Measurements from ENCODE around the gene ACTRT3.
"Not testable (repeated sequence)": the region's sequence is repeated elsewhere in the genome, so short reads cannot be mapped to it uniquely, and the experiment has no call there.

Gene ACTRT3

GRCh38 chr3:169750665-169751064 lies 18.7 kb downstream of the ACTRT3 start:
- no peak overlapping the region for H3K4me3 ChIP-seq (ENCODE audit: low read depth, low read length)
- H3K9ac ChIP-seq (ENCODE audit: low read length), result no peak overlapping the region
- no peaks in the 10 kb centered on the region; the same call in 1 of the 2 replicates for H3K27me3 ChIP-seq (ENCODE audit: control insufficient read depth, insufficient read depth, low read length)
- H3K9me3 ChIP-seq (ENCODE audit: control insufficient read depth, insufficient read depth, low read depth, low read length), result no peaks in the 10 kb centered on the region
- H3K36me3 ChIP-seq (ENCODE audit: control insufficient read depth, insufficient read depth, low read length), result no peaks in the 10 kb centered on the region
- H3K27ac ChIP-seq (ENCODE audit: low read depth, low read length), result no peak overlapping the region
- H3K4me1 ChIP-seq (ENCODE audit: control insufficient read depth, insufficient read depth, low read length), result 0 out of 2 replicates have a peak, but pooled peaks cover 2% of the 10 kb centered on the region

DNA sequence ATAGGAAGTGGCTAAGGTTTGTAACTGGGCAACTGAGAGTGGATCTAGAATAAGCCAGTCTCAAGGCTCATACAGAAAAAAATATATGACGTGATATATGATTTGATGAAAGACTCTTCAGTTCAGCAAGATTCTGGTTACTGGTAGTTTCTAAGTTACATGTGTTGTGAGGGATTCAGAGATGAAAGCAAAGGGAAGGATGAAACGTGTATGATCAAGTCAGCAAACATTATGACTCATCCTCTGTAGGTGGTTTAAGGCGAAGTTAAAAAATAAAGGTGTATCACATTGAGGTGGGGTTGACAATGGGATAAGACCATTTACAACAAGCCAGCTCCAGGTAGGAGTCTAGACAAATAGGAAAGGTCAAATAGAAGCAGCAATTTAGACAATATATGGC lies 20.7 kb downstream of the ACTRT3 start:
- Histone ChIP-seq H3K27ac (ENCODE audit: low read depth, low read length) (no peak overlapping the region), H3K4me1 (ENCODE audit: control insufficient read depth, insufficient read depth, low read length) (peaks cover 11% of the 10 kb centered on the region), H3K9me3 (ENCODE audit: control insufficient read depth, insufficient read depth, low read depth, low read length) (no peaks in the 10 kb centered on the region), H3K4me3 (ENCODE audit: low read depth, low read length) (no peak overlapping the region), H3K9ac (ENCODE audit: low read length) (no peak overlapping the region), H3K36me3 (ENCODE audit: control insufficient read depth, insufficient read depth, low read length) (no peaks in the 10 kb centered on the region), H3K27me3 (ENCODE audit: control insufficient read depth, insufficient read depth, low read length) (no peaks in the 10 kb centered on the region; the same call in 1 of the 2 replicates)

DNA sequence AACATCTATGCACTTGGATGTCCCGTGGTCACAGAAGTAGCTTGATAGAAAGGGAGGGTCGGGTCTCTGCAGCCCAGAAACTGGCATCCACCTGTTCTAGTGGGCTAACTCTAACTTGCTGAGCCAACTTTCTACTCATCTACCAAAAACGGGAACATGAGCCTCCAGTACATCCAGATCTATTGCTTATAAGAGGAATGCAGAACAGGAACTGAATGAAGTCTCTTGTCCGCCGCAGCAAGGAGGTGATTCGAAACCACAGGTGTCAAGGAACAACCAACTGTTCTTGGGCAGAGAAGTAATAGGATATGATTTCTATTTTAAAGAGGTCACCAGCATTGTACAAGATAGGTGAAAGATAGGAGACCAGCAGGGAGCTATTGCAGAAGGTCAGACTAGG lies 22.4 kb downstream of the ACTRT3 start:
- Histone ChIP-seq H3K9ac (ENCODE audit: low read length) (no peak overlapping the region), H3K27me3 (ENCODE audit: control insufficient read depth, insufficient read depth, low read length) (no peaks in the 10 kb centered on the region; the same call in 1 of the 2 replicates), H3K4me3 (ENCODE audit: low read depth, low read length) (no peak overlapping the region), H3K4me1 (ENCODE audit: control insufficient read depth, insufficient read depth, low read length) (peaks cover 14% of the 10 kb centered on the region), H3K27ac (ENCODE audit: low read depth, low read length) (no peak overlapping the region), H3K36me3 (ENCODE audit: control insufficient read depth, insufficient read depth, low read length) (no peaks in the 10 kb centered on the region), H3K9me3 (ENCODE audit: control insufficient read depth, insufficient read depth, low read depth, low read length) (no peaks in the 10 kb centered on the region)

DNA sequence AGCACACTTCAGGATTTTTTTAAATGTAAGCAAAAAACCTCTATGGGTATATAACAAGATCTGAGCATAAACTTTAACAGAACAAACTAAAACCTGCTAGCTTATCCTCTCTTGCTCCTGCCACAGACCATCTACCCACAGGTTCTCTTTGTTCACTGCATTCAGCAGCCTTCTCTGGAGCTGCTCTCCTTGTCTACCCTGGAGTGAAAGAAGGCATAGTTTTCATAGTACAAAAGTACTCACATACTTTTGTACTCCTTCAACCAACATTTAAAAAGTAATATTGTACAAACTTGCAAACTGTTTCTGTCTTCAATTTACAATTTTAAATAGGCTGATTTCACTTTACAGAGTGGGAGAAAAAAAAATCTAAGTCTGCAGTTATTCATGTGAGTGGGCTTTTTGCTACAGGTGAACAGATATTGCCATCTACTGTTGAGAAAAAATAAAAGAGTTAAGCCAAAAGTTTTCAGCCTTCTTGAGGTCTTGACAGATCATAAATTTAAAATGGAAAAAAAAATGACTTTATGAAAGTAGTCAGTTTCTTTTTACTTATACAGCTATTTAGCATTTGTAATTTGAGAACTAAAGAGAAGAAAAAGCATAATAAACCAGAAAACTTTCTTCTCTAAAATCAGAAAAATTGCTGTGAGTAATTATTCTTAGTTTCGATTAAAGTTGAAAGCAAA lies 24.9 kb downstream of the ACTRT3 start:
- Histone ChIP-seq H3K9ac (ENCODE audit: low read length) (no peak overlapping the region), H3K36me3 (ENCODE audit: control insufficient read depth, insufficient read depth, low read length) (no peaks in the 10 kb centered on the region), H3K4me3 (ENCODE audit: low read depth, low read length) (no peak overlapping the region), H3K9me3 (ENCODE audit: control insufficient read depth, insufficient read depth, low read depth, low read length) (no peaks in the 10 kb centered on the region), H3K4me1 (ENCODE audit: control insufficient read depth, insufficient read depth, low read length) (peaks cover 15% of the 10 kb centered on the region), H3K27ac (ENCODE audit: low read depth, low read length) (no peak overlapping the region), H3K27me3 (ENCODE audit: control insufficient read depth, insufficient read depth, low read length) (no peaks in the 10 kb centered on the region; the same call in 1 of the 2 replicates)

DNA sequence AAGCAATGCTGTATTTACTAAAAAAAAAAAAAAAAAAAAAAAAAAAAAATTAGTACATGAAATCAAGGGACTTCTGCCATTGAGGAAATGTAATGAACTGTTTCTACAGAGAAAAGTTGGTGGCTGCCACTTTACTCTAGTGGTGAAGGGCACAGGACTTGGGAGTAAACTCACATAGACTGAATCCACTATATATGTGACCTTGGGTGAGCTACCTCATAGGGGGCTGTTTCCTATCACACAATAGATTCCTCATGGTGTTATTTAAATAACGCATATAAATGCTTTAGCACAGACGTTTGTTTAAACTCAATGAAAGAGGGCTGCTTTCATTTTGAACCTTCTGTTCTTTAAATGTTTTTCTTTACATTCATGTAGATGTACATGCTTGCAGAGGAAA lies 30.3 kb downstream of the ACTRT3 start:
- Histone ChIP-seq H3K9ac (ENCODE audit: low read length) (no peak overlapping the region), H3K27me3 (ENCODE audit: control insufficient read depth, insufficient read depth, low read length) (no peaks in the 10 kb centered on the region), H3K9me3 (ENCODE audit: control insufficient read depth, insufficient read depth, low read depth, low read length) (peaks cover 15% of the 10 kb centered on the region; the same call in 1 of the 2 replicates), H3K4me1 (ENCODE audit: control insufficient read depth, insufficient read depth, low read length) (peaks cover 15% of the 10 kb centered on the region), H3K4me3 (ENCODE audit: low read depth, low read length) (no peak overlapping the region), H3K27ac (ENCODE audit: low read depth, low read length) (peak overlapping the region; percentile 55; the same call in 1 of the 2 replicates), H3K36me3 (ENCODE audit: control insufficient read depth, insufficient read depth, low read length) (no peaks in the 10 kb centered on the region)

DNA sequence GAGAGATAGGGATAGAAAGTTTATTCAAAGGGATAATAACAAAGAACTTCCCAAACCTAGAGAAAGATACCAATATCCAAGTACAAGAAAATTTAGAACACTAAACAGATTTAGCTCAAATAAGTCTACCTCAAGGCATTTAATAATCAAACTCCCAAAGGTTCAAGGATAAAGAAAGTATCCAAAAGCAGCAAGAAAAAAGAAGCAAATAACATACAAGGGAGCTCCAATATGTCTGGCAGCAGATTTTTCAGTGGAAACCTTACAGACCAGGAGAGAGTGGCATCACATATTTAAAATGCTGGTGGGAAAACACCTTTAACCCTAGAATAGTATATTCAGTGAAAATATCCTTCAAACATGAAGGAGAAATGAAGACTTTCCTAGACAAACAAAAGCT lies 37.5 kb downstream of the ACTRT3 start:
- peaks cover 11% of the 10 kb centered on the region for H3K9me3 ChIP-seq (ENCODE audit: control insufficient read depth, insufficient read depth, low read depth, low read length)
- not testable (repeated sequence) for H3K9ac ChIP-seq (ENCODE audit: low read length); H3K4me1 ChIP-seq (ENCODE audit: control insufficient read depth, insufficient read depth, low read length); H3K27ac ChIP-seq (ENCODE audit: low read depth, low read length); H3K36me3 ChIP-seq (ENCODE audit: control insufficient read depth, insufficient read depth, low read length); H3K4me3 ChIP-seq (ENCODE audit: low read depth, low read length); H3K27me3 ChIP-seq (ENCODE audit: control insufficient read depth, insufficient read depth, low read length)

- Histone ChIP-seq H3K27me3 (ENCODE audit: control insufficient read depth, insufficient read depth, low read length) (no peaks in the 10 kb centered on the region), H3K9ac (ENCODE audit: low read length) (no peak overlapping the region), H3K27ac (ENCODE audit: low read depth, low read length) (no peak overlapping the region), H3K36me3 (ENCODE audit: control insufficient read depth, insufficient read depth, low read length) (no peaks in the 10 kb centered on the region), H3K9me3 (ENCODE audit: control insufficient read depth, insufficient read depth, low read depth, low read length) (no peaks in the 10 kb centered on the region), H3K4me3 (ENCODE audit: low read depth, low read length) (no peak overlapping the region), H3K4me1 (ENCODE audit: control insufficient read depth, insufficient read depth, low read length) (no peaks in the 10 kb centered on the region)
These were observed 46.6 kb downstream of the ACTRT3 start for GRCh38 chr3:169722724-169723123.

- H3K27ac ChIP-seq (ENCODE audit: low read depth, low read length); H3K9me3 ChIP-seq (ENCODE audit: control insufficient read depth, insufficient read depth, low read depth, low read length); H3K36me3 ChIP-seq (ENCODE audit: control insufficient read depth, insufficient read depth, low read length); H3K27me3 ChIP-seq (ENCODE audit: control insufficient read depth, insufficient read depth, low read length); H3K4me1 ChIP-seq (ENCODE audit: control insufficient read depth, insufficient read depth, low read length); H3K4me3 ChIP-seq (ENCODE audit: low read depth, low read length); H3K9ac ChIP-seq (ENCODE audit: low read length): not testable (repeated sequence)
These were observed 50.9 kb downstream of the ACTRT3 start for GRCh38 chr3:169718415-169718814.
